HG03354 (cell line): Measurements from ENCODE around the gene DRC7.
"Not testable (repeated sequence)": the region's sequence is repeated elsewhere in the genome, so short reads cannot be mapped to it uniquely, and the experiment has no call there.

Experiments used
- ATAC-seq: cut with Tn5 transposase; IDR thresholded peaks from one replicate; pipeline ENCODE4 v1.9.1; 2021; ENCODE audit warnings: mild to moderate bottlenecking; ENCODE audit not compliant: unreplicated experiment, poor library complexity, severe bottlenecking

Gene DRC7

GRCh38 chr16:57769541-57770145, 75.0 kb downstream of the DRC7 start:
- no peak for ATAC-seq

GRCh38 chr16:57770361-57770760, 75.8 kb downstream of the DRC7 start:
- no peak for ATAC-seq

- ATAC-seq, result no peak
Observed at GRCh38 chr16:57771141-57771785, 76.7 kb downstream of the DRC7 start.

- no peak for ATAC-seq
Observed at GRCh38 chr16:57773019-57773418, 78.4 kb downstream of the DRC7 start.

- ATAC-seq, result no peak
Observed at GRCh38 chr16:57773655-57774295, 79.2 kb downstream of the DRC7 start.

GRCh38 chr16:57774705-57775285, 80.2 kb downstream of the DRC7 start:
- no peak for ATAC-seq

GRCh38 chr16:57775661-57776469, 81.3 kb downstream of the DRC7 start:
- no peak for ATAC-seq

GRCh38 chr16:57778658-57779057, 84.1 kb downstream of the DRC7 start:
- no peak for ATAC-seq

GRCh38 chr16:57779836-57780235, 85.2 kb downstream of the DRC7 start:
- ATAC-seq, result not testable (repeated sequence)

GRCh38 chr16:57781349-57781740, 86.7 kb downstream of the DRC7 start:
- no peak for ATAC-seq
